Keratinocyte (primary cell): ENCODE measurements around the gene INAFM2. TPM values are rescaled to one million over a fixed set of nuclear protein-coding genes. Genes with fewer than 3 reads are reported as not detected.

Experiments used
- DNase-seq: peaks from one replicate; pipeline ENCODE4 v3.0.0-alpha.2; 2011; ENCODE audit warnings: low read depth, missing footprints, low spot score
- FAIRE-seq: peaks from 2 replicates; lab custom pipeline; 2011; peaks lifted over from hg19 to GRCh38; lab: Jason Lieb, UNC
- H2AFZ ChIP-seq: 2 replicates; pipeline ENCODE4 v1.6.0; 2012; ENCODE audit warnings: low read length, control low read depth, inconsistent platforms; ENCODE audit not compliant: control insufficient read depth
- H3K27ac ChIP-seq: 2 replicates; pipeline ENCODE4 v1.5.1; 2011; ENCODE audit warnings: low read length; ENCODE audit not compliant: control insufficient read depth, insufficient read depth
- H3K27me3 ChIP-seq: 3 replicates; pipeline ENCODE4 v1.6.0; 2011; ENCODE audit warnings: low read length; ENCODE audit not compliant: control insufficient read depth, insufficient read depth; ENCODE audit errors: extremely low read depth
- H3K36me3 ChIP-seq, 2 experiments: 2 replicates in 1 of 2; 3 replicates in 1 of 2; pipeline ENCODE4 v1.5.1; 2011; ENCODE audit warnings: low read length in 2 of 2, mild to moderate bottlenecking in 1 of 2; ENCODE audit not compliant: control insufficient read depth in 2 of 2, insufficient read depth in 2 of 2; ENCODE audit errors: extremely low read depth in 1 of 2
- H3K4me1 ChIP-seq: 3 replicates; pipeline ENCODE4 v1.5.1; 2011; ENCODE audit warnings: low read length; ENCODE audit not compliant: control insufficient read depth, insufficient read depth; ENCODE audit errors: extremely low read depth
- H3K4me2 ChIP-seq: 3 replicates; pipeline ENCODE4 v1.6.0; 2011; ENCODE audit warnings: low read depth, low read length; ENCODE audit not compliant: control insufficient read depth, insufficient read depth; ENCODE audit errors: extremely low read depth
- H3K4me3 ChIP-seq, 3 experiments: fragments of 200-600 bp in 1 of 3; sonication (generic) in 1 of 3; 2 replicates in 2 of 3; 3 replicates in 1 of 3; pipeline ENCODE4 v1.5.1; 2011 to 2016; ENCODE audit warnings: low read length in 3 of 3, mild to moderate bottlenecking in 3 of 3, control low read depth in 2 of 3, inconsistent platforms in 1 of 3, low read depth in 1 of 3, mixed read lengths in 1 of 3, mixed run types in 1 of 3, moderate library complexity in 1 of 3; ENCODE audit not compliant: control insufficient read depth in 2 of 3, insufficient read depth in 2 of 3; ENCODE audit errors: extremely low read depth in 1 of 3
- H3K79me2 ChIP-seq: 2 replicates; pipeline ENCODE4 v1.6.0; 2012; ENCODE audit warnings: low read length; ENCODE audit not compliant: control insufficient read depth, insufficient read depth
- H3K9ac ChIP-seq: 3 replicates; pipeline ENCODE4 v1.6.0; 2011; ENCODE audit warnings: low read length; ENCODE audit not compliant: control insufficient read depth, insufficient read depth; ENCODE audit errors: extremely low read depth
- H3K9me1 ChIP-seq: 3 replicates; pipeline ENCODE4 v1.6.0; 2011; ENCODE audit warnings: low read length; ENCODE audit not compliant: control insufficient read depth, insufficient read depth; ENCODE audit errors: extremely low read depth
- H3K9me3 ChIP-seq: 2 replicates; pipeline ENCODE4 v1.5.1; 2012; ENCODE audit warnings: low read depth, low read length; ENCODE audit not compliant: control insufficient read depth
- H4K20me1 ChIP-seq: 3 replicates; pipeline ENCODE4 v1.6.0; 2011; ENCODE audit warnings: low read length; ENCODE audit not compliant: control insufficient read depth, insufficient read depth; ENCODE audit errors: extremely low read depth
- EZH2 ChIP-seq: IDR thresholded peaks from one replicate; pipeline ENCODE4 v1.6.1; 2012; ENCODE audit warnings: inconsistent platforms, mild to moderate bottlenecking, low read length, moderate library complexity
- dilution Hi-C: fragments of 300-500 bp; cut with MboI; formaldehyde crosslinking; loops from one replicate; pipeline ENCODE4 v1.7.0; 2020; ENCODE audit warnings: low sequenced_read_pairs; ENCODE audit not compliant: extremely low pct_ligation_motif_present
- polyA plus RNA-seq, 5 experiments: library from polyadenylated mRNA; depleted of rRNA in 3 of 5; stranded (reverse) in 3 of 5; stranded (forward) in 1 of 5; unstranded in 1 of 5; fragments of >200 nt; gene quantifications; 1 replicate in 1 of 5; 2 replicates in 3 of 5; 3 replicates in 1 of 5; pipeline versions ENCODE4 v1.2.1 to v1.2.3, GENCODE V29; 2011 to 2012; ENCODE audit warnings: missing spikeins in 2 of 5, low read depth in 1 of 5, low replicate concordance in 1 of 5
- TF ChIP-seq, protein P1 (sequence below), 3 experiments: IDR thresholded peaks in 1 of 3; conservative IDR thresholded peaks in 1 of 3; optimal IDR thresholded peaks in 1 of 3; 2 replicates in 2 of 3; 3 replicates in 1 of 3; pipeline versions ENCODE3 to v1.5.1; 2011; ENCODE audit warnings: low read length in 3 of 3, mild to moderate bottlenecking in 3 of 3, moderate library complexity in 2 of 3, control low read depth in 1 of 3, inconsistent platforms in 1 of 3; ENCODE audit not compliant: insufficient read depth in 2 of 3; ENCODE audit errors: extremely low read depth in 1 of 3

The INAFM2 gene
- polyA plus RNA-seq, 1 donor (not counting 4 experiments of a cell fraction or from before 2014, with no cell fraction given): 15.2 TPM

- Histone ChIP-seq H3K4me3 (no peak overlapping the region), H3K79me2 (peaks cover 3% of the 10 kb centered on the region), H4K20me1 (no peaks in the 10 kb centered on the region), H3K4me2 (no peak overlapping the region), H3K27me3 (no peaks in the 10 kb centered on the region), H3K36me3 (no peaks in the 10 kb centered on the region), H3K27ac (no peak overlapping the region), H3K9ac (no peak overlapping the region), H3K9me3 (no peaks in the 10 kb centered on the region), H3K9me1 (no peaks in the 10 kb centered on the region), H2AFZ (no peak overlapping the region), H3K4me1 (peaks cover 38% of the 10 kb centered on the region)
- DNase-seq (no peak), FAIRE-seq (no peak)
- TF ChIP-seq, protein P1, sequence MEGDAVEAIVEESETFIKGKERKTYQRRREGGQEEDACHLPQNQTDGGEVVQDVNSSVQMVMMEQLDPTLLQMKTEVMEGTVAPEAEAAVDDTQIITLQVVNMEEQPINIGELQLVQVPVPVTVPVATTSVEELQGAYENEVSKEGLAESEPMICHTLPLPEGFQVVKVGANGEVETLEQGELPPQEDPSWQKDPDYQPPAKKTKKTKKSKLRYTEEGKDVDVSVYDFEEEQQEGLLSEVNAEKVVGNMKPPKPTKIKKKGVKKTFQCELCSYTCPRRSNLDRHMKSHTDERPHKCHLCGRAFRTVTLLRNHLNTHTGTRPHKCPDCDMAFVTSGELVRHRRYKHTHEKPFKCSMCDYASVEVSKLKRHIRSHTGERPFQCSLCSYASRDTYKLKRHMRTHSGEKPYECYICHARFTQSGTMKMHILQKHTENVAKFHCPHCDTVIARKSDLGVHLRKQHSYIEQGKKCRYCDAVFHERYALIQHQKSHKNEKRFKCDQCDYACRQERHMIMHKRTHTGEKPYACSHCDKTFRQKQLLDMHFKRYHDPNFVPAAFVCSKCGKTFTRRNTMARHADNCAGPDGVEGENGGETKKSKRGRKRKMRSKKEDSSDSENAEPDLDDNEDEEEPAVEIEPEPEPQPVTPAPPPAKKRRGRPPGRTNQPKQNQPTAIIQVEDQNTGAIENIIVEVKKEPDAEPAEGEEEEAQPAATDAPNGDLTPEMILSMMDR (optimal IDR thresholded peaks at IDR 0.05 in 1 of 3, IDR thresholded peaks at IDR 0.05 in 1 of 3, conservative IDR thresholded peaks at IDR 0.05 in 1 of 3; ENCODE audit: extremely low read depth in 1 of 3, insufficient read depth in 2 of 3, low read length in 3 of 3): no peak
- TF ChIP-seq EZH2: no peak
- dilution Hi-C loops: no loop called here
Observed at GRCh38 chr15:40345225-40345866, 21.9 kb downstream of the INAFM2 start.

- H3K9me3 ChIP-seq: no peaks in the 10 kb centered on the region
- dilution Hi-C loops: no loop called here
- H3K4me2 ChIP-seq: no peak overlapping the region
- no peaks in the 10 kb centered on the region for H3K36me3 ChIP-seq
- no peaks in the 10 kb centered on the region for H3K27me3 ChIP-seq
- H2AFZ ChIP-seq: no peak overlapping the region
- no peak for DNase-seq
- peaks cover 33% of the 10 kb centered on the region for H3K4me1 ChIP-seq
- no peak for TF ChIP-seq EZH2
- TF ChIP-seq, protein P1 (optimal IDR thresholded peaks at IDR 0.05 in 1 of 3, IDR thresholded peaks at IDR 0.05 in 1 of 3, conservative IDR thresholded peaks at IDR 0.05 in 1 of 3; ENCODE audit: extremely low read depth in 1 of 3, insufficient read depth in 2 of 3, low read length in 3 of 3): no peak
- H3K9ac ChIP-seq: no peak overlapping the region
- H3K9me1 ChIP-seq: no peaks in the 10 kb centered on the region
- no peak for FAIRE-seq
- H3K4me3 ChIP-seq: no peak overlapping the region
- no peaks in the 10 kb centered on the region for H3K79me2 ChIP-seq
- H4K20me1 ChIP-seq: no peaks in the 10 kb centered on the region
- no peak overlapping the region for H3K27ac ChIP-seq
Observed at GRCh38 chr15:40345867-40346578, 22.5 kb downstream of the INAFM2 start.
